Hippocampal formation (tissue), 2 donors: Measurements from ENCODE around the gene MARCHF11.

Source experiments
- DNase-seq, 2 donors: peaks; one replicate each; lab custom pipeline; 2025; lab: John Stamatoyannopoulos, UW

Gene MARCHF11

DNA sequence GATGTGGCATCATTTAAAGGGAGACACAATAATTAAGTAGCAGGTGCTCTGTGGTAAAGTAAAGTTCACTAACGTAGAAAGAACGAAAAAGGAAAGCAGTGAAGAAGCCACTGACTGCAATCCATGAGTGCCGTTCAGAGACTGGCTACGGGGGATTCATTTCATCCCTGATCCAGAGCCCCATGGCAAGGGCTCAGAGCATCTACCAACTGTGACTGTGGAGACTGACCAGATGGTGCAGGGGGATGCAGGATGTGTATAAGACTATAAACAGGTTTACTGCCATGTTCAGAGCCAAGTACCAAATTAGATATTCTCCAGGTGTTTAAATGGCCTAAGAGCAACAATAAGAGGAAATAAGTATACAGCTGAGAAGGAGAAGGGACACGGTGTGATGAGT, 47.7 kb downstream of the MARCHF11 start:
- no peak for DNase-seq

- DNase-seq: no peak
These were observed 50.6 kb downstream of the MARCHF11 start for GRCh38 chr5:16128944-16129343.

DNA sequence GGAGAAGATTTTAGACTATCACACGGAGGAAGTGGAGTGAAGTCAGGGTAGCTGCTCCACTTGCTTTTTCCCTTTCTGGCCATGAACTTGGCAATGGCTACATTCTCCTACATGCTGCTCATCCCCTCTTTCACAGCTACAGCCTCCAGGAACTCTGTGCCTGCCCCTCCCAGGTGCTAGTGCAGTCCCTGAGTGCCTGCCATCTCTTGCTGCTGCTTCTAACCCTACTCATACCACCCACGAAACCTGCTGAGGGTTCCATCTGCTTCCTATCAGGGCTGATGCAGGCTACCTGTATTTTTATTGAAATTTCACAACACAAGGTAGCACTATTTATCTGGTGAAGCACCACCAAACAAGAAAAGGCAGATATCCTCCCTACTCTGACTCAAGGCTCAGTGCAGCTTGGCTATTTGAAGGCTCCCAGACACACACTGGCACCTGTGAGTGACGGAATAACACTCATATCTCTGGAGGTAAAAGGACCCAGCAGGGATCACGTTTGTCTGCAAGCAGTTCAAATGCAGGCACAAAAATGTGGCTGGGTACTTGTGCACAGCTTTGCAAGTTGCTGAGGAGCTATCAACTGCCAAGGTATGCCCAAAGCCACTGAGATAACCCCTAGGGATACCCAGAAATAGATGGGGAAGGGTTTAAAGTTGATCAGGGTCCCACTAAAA, 51.6 kb downstream of the MARCHF11 start:
- no peak for DNase-seq

- DNase-seq: no peak
These were observed 59.0 kb downstream of the MARCHF11 start for GRCh38 chr5:16120579-16120978.

- no peak for DNase-seq
These were observed 59.8 kb downstream of the MARCHF11 start for GRCh38 chr5:16119790-16120189.

GRCh38 chr5:16115140-16115539, 64.5 kb downstream of the MARCHF11 start:
- DNase-seq: no peak

GRCh38 chr5:16108418-16108817, 71.2 kb downstream of the MARCHF11 start:
- no peak for DNase-seq

DNA sequence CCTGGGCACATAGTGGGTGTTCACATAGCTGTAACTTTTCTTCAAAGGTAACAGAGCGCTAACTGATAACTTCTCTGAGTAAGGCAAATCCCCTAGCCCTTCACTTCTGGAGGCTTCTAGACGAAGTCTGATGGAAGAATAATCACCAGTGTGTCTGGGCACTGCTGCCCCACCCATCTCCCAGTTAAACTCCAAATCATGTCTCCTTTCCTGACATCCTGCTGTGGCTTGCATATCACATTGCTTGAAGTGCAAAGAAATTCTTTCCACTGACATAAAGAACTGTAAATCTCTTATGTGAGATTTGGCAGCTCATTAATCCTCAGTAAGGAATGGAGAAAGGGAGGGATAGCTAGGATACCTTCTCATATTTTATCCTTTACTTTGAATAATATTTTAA, 74.6 kb downstream of the MARCHF11 start:
- DNase-seq: no peak

DNA sequence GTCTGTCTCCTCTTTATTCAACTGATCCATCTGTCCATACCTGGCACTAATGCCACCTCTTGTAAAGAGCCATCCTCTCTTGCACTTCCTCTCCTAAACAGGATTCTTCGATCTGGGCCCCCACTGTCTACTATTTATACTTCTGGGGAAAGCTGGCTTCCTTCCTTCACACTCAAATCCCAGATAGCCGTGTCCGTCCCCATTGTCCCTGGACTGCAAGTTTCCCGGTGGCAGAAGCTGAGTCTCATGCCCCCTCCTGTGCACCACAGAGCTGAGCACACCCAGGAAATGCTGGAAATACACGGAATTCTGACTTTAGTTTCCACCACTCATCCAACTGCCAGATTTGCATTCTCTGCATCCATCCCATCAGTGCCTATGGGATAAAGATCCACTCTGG, 84.0 kb downstream of the MARCHF11 start:
- DNase-seq: no peak

DNA sequence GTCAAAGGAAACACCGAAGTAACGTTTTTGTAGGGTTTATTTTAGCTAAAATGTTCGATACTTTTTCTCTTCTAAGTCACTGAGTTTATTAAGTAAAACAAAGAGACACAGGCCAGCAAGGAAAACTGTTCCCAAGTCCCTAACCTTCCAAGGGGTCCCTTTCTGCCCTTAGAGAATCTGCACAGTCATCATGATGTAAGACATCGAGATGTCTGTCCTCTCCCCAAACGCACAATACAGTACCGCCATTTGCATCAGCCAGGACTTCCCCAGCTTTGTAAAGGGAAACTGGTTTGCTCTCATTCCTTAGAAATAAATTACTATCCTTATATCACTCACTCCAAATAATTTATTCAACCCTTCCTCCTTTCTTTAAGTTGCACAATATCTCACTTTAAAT, 89.3 kb downstream of the MARCHF11 start:
- no peak for DNase-seq

DNA sequence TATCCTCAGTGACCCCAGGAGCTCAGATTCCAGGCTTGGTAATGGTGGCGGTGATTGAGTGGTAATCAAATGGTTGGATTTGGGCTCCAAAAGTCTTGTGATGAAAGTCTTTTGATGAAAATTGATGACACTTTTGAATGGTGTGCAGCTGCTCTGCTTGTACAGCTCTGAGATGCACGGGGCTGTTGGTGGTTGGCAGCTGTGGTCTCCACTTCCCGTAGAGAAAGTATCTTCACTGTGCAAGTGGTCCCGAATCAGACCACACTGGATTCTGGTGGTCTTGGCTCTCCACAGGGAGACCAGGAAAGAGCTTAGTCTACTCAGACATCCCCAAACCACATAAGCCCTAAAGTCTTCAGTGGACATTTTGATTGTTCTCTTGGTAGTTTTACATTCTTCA, 96.6 kb downstream of the MARCHF11 start:
- DNase-seq: no peak

DNA sequence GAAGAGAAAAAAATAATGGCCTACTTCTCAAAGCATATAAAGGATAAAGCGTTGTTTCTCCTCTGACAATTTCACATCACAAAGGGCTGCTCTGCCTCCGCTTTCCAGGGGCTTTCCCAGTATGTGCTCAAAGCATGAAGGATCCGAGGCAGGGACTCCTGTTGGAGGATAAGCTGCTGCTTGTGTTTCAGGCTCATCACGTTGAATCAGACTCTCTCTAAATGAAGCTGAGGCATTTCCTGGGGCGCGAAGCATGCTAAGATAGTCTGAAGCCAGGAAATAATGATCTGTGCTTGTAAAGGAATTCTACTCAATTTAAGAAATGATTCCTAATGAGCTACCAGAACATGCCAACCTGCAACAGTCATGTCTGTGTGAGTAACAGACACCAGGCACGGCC, 97.5 kb downstream of the MARCHF11 start:
- no peak for DNase-seq

- no peak for DNase-seq
These were observed 98.1 kb downstream of the MARCHF11 start for GRCh38 chr5:16081376-16081955.

- no peak for DNase-seq
These were observed 102.9 kb downstream of the MARCHF11 start for GRCh38 chr5:16076657-16077056.

DNA sequence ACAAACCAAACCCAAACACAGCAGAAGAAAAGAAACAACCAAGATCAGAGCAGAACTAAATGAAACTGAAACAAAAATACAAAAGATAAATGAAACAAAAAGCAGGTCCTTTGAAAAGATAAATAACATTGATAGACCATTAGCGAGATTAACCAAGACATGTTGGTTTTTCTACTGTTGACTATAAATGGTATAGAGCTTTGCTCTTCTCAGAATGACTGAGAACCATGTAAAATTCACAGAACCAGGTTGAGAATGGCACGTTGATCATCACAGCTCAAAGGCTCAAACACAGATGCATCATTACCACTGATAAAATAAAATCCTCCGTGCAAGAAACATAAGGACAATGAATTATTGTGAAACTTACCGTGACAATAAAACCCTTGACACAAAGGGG, 105.2 kb downstream of the MARCHF11 start:
- no peak for DNase-seq

DNA sequence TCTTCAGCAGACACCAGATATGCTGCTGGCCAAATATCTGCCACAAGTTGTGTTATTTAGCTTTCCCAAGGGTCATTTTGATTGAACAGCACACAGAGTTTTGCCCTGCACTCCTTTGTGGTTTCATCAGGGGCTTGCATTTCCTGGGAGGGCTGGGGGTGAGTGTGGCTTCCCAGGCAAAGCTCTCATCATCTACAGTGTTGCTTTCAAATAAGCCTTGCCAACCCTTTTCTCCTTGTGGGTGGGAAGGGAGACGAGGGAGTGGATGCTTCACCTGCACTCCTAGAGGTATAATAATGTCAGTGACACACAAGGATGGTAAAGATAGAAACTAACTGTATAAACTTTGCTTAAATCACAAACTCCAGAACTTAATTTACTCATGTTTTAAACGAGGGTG, 107.0 kb downstream of the MARCHF11 start:
- no peak for DNase-seq

GRCh38 chr5:16067415-16067814, 112.2 kb downstream of the MARCHF11 start:
- no peak for DNase-seq

GRCh38 chr5:16066810-16067209, 112.8 kb downstream of the MARCHF11 start:
- DNase-seq: no peak

- no peak for DNase-seq
These were observed 113.3 kb downstream of the MARCHF11 start for GRCh38 chr5:16066320-16066719.

DNA sequence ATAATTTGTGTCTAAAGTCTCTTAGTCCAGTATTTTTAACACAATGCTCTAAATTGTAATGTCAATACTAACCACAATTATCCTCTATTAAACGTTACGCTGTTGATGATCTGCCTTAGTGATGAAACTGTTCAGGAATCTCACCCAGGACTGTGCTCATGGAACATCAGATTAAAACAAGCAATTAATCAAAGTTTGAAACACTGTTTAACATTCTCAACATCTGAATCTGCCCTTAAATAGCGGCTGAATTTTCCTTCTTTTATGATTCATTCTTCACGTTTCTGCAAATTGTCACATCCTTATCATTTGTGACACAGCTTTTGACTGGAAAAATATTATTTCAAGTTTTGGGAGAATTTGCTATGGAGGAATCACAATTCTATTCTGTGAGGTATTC, 113.8 kb downstream of the MARCHF11 start:
- no peak for DNase-seq

DNA sequence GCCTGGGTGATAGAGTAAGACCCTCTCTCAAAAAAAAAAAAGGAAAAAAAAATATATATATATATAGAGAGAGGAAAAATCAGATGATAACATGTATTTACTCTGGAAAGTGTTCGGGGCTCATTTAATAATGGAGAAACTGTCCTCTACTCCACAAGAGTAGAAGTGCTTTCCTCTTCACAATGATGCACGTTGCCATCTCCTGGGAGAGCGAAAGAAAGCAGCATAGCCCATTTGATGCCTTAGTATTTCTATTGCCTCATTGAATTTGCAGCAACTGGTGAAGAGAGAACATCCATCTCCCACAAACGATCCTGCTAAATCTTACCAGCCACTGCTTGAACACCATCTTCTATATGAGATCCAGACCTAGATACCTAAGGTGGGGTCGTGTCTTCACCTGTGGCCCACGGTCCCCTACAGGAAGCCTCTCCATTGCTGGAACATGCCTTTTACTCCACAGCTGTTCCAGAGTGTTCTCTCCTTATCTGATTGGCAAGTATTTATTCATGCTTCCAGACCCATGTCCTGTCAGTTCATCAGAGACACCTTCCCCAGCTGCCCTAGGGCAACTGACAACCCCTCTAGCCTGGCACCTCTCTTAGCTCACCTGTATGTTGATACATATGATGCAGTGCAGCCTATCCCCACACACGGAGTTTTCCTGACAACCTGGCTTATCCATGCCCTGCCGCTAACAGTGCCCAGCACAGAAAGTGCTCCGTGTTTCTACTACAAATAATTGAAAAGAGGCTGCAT, 115.3 kb downstream of the MARCHF11 start:
- no peak for DNase-seq

DNA sequence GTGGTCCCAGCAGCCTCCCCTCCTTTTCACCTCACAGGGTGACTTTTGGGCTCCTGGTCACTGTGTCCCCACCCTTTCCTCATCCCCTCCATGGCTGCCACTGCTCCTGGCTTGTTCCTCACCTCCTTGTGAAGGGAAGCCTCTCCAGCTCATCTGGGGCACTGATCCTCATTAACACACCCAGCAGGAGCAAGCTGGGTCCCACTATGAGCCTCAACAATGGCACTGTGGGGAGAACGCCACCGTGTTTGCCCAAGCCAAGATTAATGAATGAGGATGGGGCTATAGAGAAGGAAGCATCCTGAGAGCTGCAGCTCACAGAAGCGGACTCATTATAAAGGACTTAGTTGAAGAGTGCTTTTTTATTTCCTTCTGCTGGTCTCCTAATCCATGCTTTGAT, 118.4 kb downstream of the MARCHF11 start:
- no peak for DNase-seq

GRCh38 chr5:16057277-16057676, 122.3 kb downstream of the MARCHF11 start:
- no peak for DNase-seq
